GM10847 (cell line): ENCODE results near the gene SLC11A2.

ENCODE experiments used
- POLR2A ChIP-seq: IDR thresholded peaks from 2 replicates; pipeline ENCODE4 v1.6.1; 2011; ENCODE audit not compliant: insufficient read length; ENCODE audit errors: extremely low read depth

The SLC11A2 gene

GRCh38 chr12:51008329-51009055, 17.7 kb downstream of the SLC11A2 start:
- TF ChIP-seq POLR2A: no peak

GRCh38 chr12:51005671-51006070, 20.5 kb downstream of the SLC11A2 start:
- TF ChIP-seq POLR2A: no peak

- TF ChIP-seq POLR2A: no peak
These were observed 21.2 kb downstream of the SLC11A2 start for GRCh38 chr12:51005030-51005429.

GRCh38 chr12:51004504-51004903, 21.7 kb downstream of the SLC11A2 start:
- TF ChIP-seq POLR2A: no peak

- TF ChIP-seq POLR2A: no peak
These were observed 24.4 kb downstream of the SLC11A2 start for GRCh38 chr12:51001799-51002198.

- no peak for TF ChIP-seq POLR2A
These were observed 25.9 kb downstream of the SLC11A2 start for GRCh38 chr12:51000245-51000644.

GRCh38 chr12:50999093-50999492, 27.1 kb downstream of the SLC11A2 start:
- no peak for TF ChIP-seq POLR2A

- TF ChIP-seq POLR2A: no peak
These were observed 33.4 kb downstream of the SLC11A2 start for GRCh38 chr12:50992819-50993218.

GRCh38 chr12:50991291-50991690, 34.9 kb downstream of the SLC11A2 start:
- no peak for TF ChIP-seq POLR2A

GRCh38 chr12:50990791-50991190, 35.4 kb downstream of the SLC11A2 start:
- TF ChIP-seq POLR2A: no peak

- TF ChIP-seq POLR2A: no peak
These were observed 35.9 kb downstream of the SLC11A2 start for GRCh38 chr12:50990147-50990727.

- no peak for TF ChIP-seq POLR2A
These were observed 37.3 kb downstream of the SLC11A2 start for GRCh38 chr12:50988871-50989270.

GRCh38 chr12:50988051-50988450, 38.1 kb downstream of the SLC11A2 start:
- no peak for TF ChIP-seq POLR2A

GRCh38 chr12:50986966-50987737, 39.0 kb downstream of the SLC11A2 start:
- TF ChIP-seq POLR2A: no peak

- TF ChIP-seq POLR2A: no peak
These were observed 40.9 kb downstream of the SLC11A2 start for GRCh38 chr12:50985322-50985721.
